ENCODE results near the gene LCN9. TPM values are rescaled to one million over a fixed set of nuclear protein-coding genes. Genes with fewer than 3 reads are reported as not detected.

LCN9 gene
- total and polyA plus RNA-seq, 2 experiments from 2014 or later = not detected

GRCh38 chr9:135674977-135675376, 11.9 kb downstream of the LCN9 start:
- no peak overlapping the region for H3K4me3 Mint-ChIP-seq
- Histone ChIP-seq H3K4me1 (ENCODE audit: insufficient read depth) (no peaks in the 10 kb centered on the region), H3F3A (replicated peaks; ENCODE audit: low read depth) (no peaks in the 10 kb centered on the region), H3K27ac (ENCODE audit: low read depth) (no peak overlapping the region), H3K36me3 (ENCODE audit: insufficient read depth) (no peaks in the 10 kb centered on the region), H3K27me3 (ENCODE audit: insufficient read depth) (no peaks in the 10 kb centered on the region), H2AFZ (no peak overlapping the region), H3K4me3 (no peak overlapping the region), H3K9me2 (ENCODE audit: insufficient read depth) (no peaks in the 10 kb centered on the region), H3K79me2 (replicated peaks; ENCODE audit: insufficient read depth) (no peaks in the 10 kb centered on the region), H3K4me2 (no peak overlapping the region), H4K20me1 (replicated peaks; ENCODE audit: insufficient read depth) (no peaks in the 10 kb centered on the region)
- no peak for TF ChIP-seq ZNF331 (CRISPR knock-in tag; IDR thresholded peaks at IDR 0.05; ENCODE audit: low read depth)
- no peak for TF ChIP-seq NANOG (IDR thresholded peaks at IDR 0.05; ENCODE audit: borderline replicate concordance)
- TF ChIP-seq ZNF462 (CRISPR knock-in tag; IDR thresholded peaks at IDR 0.05) = no peak
- no peak for TF ChIP-seq POLR2AphosphoS5 (IDR thresholded peaks at IDR 0.05; ENCODE audit: low read depth)
- no peak for TF ChIP-seq JUNB (IDR thresholded peaks at IDR 0.05; ENCODE audit: unreplicated experiment)
- TF ChIP-seq ETS1 (IDR thresholded peaks at IDR 0.05) = no peak
- TF ChIP-seq REST (IDR thresholded peaks at IDR 0.05; ENCODE audit: unreplicated experiment) = no peak
- TF ChIP-seq CTCF (conservative IDR thresholded peaks at IDR 0.05; ENCODE audit: low read depth in 2 of 2) = no peak
- TF ChIP-seq EZH2phosphoT487 (IDR thresholded peaks at IDR 0.05; ENCODE audit: unreplicated experiment) = no peak
- no peak for TF ChIP-seq EZH2 (IDR thresholded peaks at IDR 0.05; ENCODE audit: low read depth, unreplicated experiment)
- TF ChIP-seq ZNF114 (CRISPR knock-in tag; IDR thresholded peaks at IDR 0.05) = no peak
- TF ChIP-seq CREB1 (CRISPR knock-in tag; IDR thresholded peaks at IDR 0.05; ENCODE audit: low read depth) = no peak
- TF ChIP-seq STAT1 (IDR thresholded peaks at IDR 0.05; ENCODE audit: unreplicated experiment) = no peak
- no peak overlapping the region for H3K27ac Mint-ChIP-seq
- H3K4me1 Mint-ChIP-seq = peaks cover 1% of the 10 kb centered on the region
- ATAC-seq = no peak
- H3K9me3 Mint-ChIP-seq = peaks cover 1% of the 10 kb centered on the region; the same call in 1 of the 3 replicates
- no peak for DNase-seq (ENCODE audit: low spot score)
- H3K36me3 Mint-ChIP-seq (ENCODE audit: low read depth) = no peaks in the 10 kb centered on the region
- H3K27me3 Mint-ChIP-seq (ENCODE audit: insufficient read depth, low read depth, poor library complexity) = peaks cover 2% of the 10 kb centered on the region
